Kidney (tissue), 14 donors: Measurements from ENCODE around the gene CHRNA3. TPM values are rescaled to one million over a fixed set of nuclear protein-coding genes. Genes with fewer than 3 reads are reported as not detected.

Source experiments
- DNase-seq, 5 donors: peaks; one replicate each; pipeline ENCODE4 v3.0.0-alpha.2; 2013 to 2020
- FAIRE-seq: peaks from 2 replicates; lab custom pipeline; 2012; peaks lifted over from hg19 to GRCh38; lab: Jason Lieb, UNC
- H3K27ac ChIP-seq, 2 donors: one replicate each; pipeline ENCODE4 v1.7.0; 2013; ENCODE audit warnings: low read depth in 2 of 2, low read length in 2 of 2, inconsistent platforms in 1 of 2
- H3K27me3 ChIP-seq: one replicate; pipeline ENCODE4 v1.7.1; 2013; ENCODE audit warnings: low read length, inconsistent platforms; ENCODE audit not compliant: control insufficient read depth, insufficient read depth
- H3K36me3 ChIP-seq, 3 donors: one replicate each; pipeline versions ENCODE4 v1.7.0 to v1.7.1; 2013; ENCODE audit warnings: low read length in 3 of 3, control low read depth in 1 of 3, inconsistent platforms in 1 of 3; ENCODE audit not compliant: insufficient read depth in 3 of 3, control insufficient read depth in 2 of 3
- H3K4me1 ChIP-seq, 3 donors: one replicate each; pipeline versions ENCODE4 v1.7.0 to v1.7.1; 2013; ENCODE audit warnings: low read length in 3 of 3, inconsistent platforms in 1 of 3, low read depth in 1 of 3; ENCODE audit not compliant: control insufficient read depth in 2 of 3, insufficient read depth in 2 of 3
- H3K4me3 ChIP-seq, 3 donors: one replicate each; pipeline versions ENCODE4 v1.7.0 to v1.8.1; 2013; ENCODE audit warnings: low read length in 3 of 3, control low read depth in 1 of 3, inconsistent platforms in 1 of 3
- H3K9ac ChIP-seq, 3 donors: one replicate each; pipeline versions ENCODE4 v1.7.0 to v1.7.1; 2013; ENCODE audit warnings: low read length in 3 of 3, control low read depth in 1 of 3, inconsistent platforms in 1 of 3
- H3K9me3 ChIP-seq, 3 donors: one replicate each; pipeline versions ENCODE4 v1.7.0 to v1.7.1; 2013; ENCODE audit warnings: low read length in 3 of 3, control low read depth in 1 of 3, inconsistent platforms in 1 of 3; ENCODE audit not compliant: control insufficient read depth in 2 of 3, insufficient read depth in 1 of 3
- CTCF ChIP-seq: IDR thresholded peaks from 3 replicates; pipeline ENCODE4 v1.5.1; 2012; ENCODE audit warnings: mild to moderate bottlenecking, moderate library complexity, borderline replicate concordance; ENCODE audit not compliant: insufficient read depth; ENCODE audit errors: extremely low read depth
- intact Hi-C: fragments of 100-400 bp; cut with DNase I; formaldehyde crosslinking; loops from one replicate; pipeline ENCODE4 v1.11.1; 2022
- polyA plus RNA-seq: library from polyadenylated mRNA; stranded (reverse); fragments of 350-450 nt; fragmentation: Illumina TruSeq; extraction: RNeasy Lipid Tissue Mini Kit (QIAGEN cat#74804); gene quantifications from one replicate; pipeline ENCODE4 v1.2.3, GENCODE V29; 2014; ENCODE audit warnings: low read depth, low replicate concordance; ENCODE audit not compliant: insufficient read depth
- total RNA-seq: library from RNA; stranded (reverse); fragmentation: NEBNext Ultra II Directional; extraction: Animal tissue kit (Norgen Biotek cat#: 25700); gene quantifications from one replicate; pipeline ENCODE4 v1.2.1, GENCODE V29; 2021
- donor health status: control.
- donor health status: control.
- donor health status: control.
- donor health status: control.
- donor health status: control.
- donor health status: DM: yes; HTN: yes; CAD: no.
- donor health status: Normal renal cell carcinoma (clear cell type).

Gene CHRNA3
- total and polyA plus RNA-seq, 2 donors from 2014 or later: not detected

GRCh38 chr15:78629716-78630065, 8.9 kb upstream of the CHRNA3 start:
- no peak for FAIRE-seq
- no peaks in the 10 kb centered on the region for H3K27me3 ChIP-seq
- peaks cover 0 to 7% (median 0%) of the 10 kb centered on the region in 3 donors for H3K9me3 ChIP-seq
- intact Hi-C loops: no loop called here
- no peak overlapping the region for H3K9ac ChIP-seq
- no peak overlapping the region for H3K4me3 ChIP-seq
- no peaks in the 10 kb centered on the region for H3K4me1 ChIP-seq
- DNase-seq: no peak
- H3K27ac ChIP-seq: no peak overlapping the region
- TF ChIP-seq CTCF: no peak
- no peaks in the 10 kb centered on the region for H3K36me3 ChIP-seq

DNA sequence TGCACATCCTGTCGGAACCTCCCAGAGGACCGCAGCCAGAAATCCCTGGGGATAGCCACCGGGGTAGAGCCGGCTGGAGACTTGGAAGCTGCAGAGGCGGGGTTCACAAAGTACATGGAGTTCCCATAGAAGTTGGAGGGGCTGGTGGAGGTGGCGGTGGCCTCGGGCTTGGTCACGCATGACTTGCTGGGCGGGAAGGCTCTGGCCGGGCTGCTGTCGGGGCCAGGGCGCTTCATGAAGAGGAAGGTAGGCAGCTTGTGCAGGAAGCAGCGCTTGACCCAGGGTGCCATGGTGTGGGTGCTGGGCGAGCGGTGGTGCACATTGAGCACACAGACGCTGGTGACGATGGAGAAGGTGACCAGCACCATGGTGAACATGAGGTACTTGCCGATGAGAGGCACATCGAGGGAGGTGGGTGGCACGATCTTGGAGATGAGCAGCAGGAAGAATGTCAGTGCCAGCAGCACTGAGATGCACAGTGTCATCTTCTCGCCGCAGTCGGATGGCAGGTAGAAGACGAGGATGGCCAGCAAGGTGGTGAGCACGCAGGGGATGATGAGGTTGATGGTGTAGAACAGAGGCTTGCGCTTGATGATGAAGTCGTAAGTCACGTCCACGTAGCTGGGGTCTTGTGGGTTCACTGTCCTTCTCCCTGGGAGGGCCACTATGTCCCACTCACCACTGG, 8.4 kb upstream of the CHRNA3 start:
- no peak for FAIRE-seq

DNA sequence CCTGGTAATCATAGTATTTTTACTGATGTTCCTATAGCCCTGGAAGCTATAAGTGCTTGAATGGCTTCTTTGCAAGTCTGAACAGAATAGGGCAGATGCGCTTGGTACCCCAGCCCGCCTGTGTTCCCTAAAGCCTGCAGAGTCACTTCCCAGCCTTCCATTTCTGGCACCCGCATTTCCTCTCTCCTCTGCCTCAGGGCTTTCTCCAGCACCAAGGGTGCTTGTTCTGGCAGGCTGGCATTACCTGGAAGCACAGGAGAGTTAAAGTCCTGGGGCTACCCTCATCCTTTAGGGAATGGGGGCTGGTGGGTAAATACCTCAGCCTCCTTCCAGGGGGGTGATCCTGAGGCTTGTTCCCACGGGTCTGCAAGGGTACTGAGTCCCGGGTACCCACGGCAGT, 7.4 kb upstream of the CHRNA3 start:
- FAIRE-seq (no peak), DNase-seq (no peak)
- H3K4me1 ChIP-seq: no peaks in the 10 kb centered on the region
- peaks cover 0 to 2% (median 0%) of the 10 kb centered on the region in 3 donors for H3K9me3 ChIP-seq
- H3K9ac ChIP-seq: no peak overlapping the region
- TF ChIP-seq CTCF: no peak
- no peaks in the 10 kb centered on the region for H3K27me3 ChIP-seq
- no peak overlapping the region for H3K4me3 ChIP-seq
- H3K36me3 ChIP-seq: no peaks in the 10 kb centered on the region
- intact Hi-C loops: no loop called here
- H3K27ac ChIP-seq: no peak overlapping the region

More for the DNA sequence above, 8.4 kb upstream of the CHRNA3 start:
- Histone ChIP-seq H3K27ac (no peak overlapping the region), H3K4me1 (no peaks in the 10 kb centered on the region), H3K4me3 (no peak overlapping the region), H3K9me3 (peaks cover 0 to 7% (median 0%) of the 10 kb centered on the region in 3 donors), H3K36me3 (no peaks in the 10 kb centered on the region), H3K27me3 (no peaks in the 10 kb centered on the region), H3K9ac (no peak overlapping the region)
- DNase-seq: no peak
- no peak for TF ChIP-seq CTCF
- intact Hi-C loops: no loop called here

GRCh38 chr15:78627348-78627747, 6.6 kb upstream of the CHRNA3 start:
- no peaks in the 10 kb centered on the region for H3K27me3 ChIP-seq
- H3K36me3 ChIP-seq: no peaks in the 10 kb centered on the region
- intact Hi-C loops: no loop called here
- TF ChIP-seq CTCF: no peak
- H3K4me1 ChIP-seq: no peaks in the 10 kb centered on the region
- H3K27ac ChIP-seq: no peak overlapping the region
- H3K9me3 ChIP-seq: no peaks in the 10 kb centered on the region
- DNase-seq: no peak
- no peak overlapping the region for H3K4me3 ChIP-seq
- no peak for FAIRE-seq
- H3K9ac ChIP-seq: no peak overlapping the region
